Calu3 (cell line): Measurements from ENCODE around the gene SNCAIP. TPM values are rescaled to one million over a fixed set of nuclear protein-coding genes. Genes with fewer than 3 reads are reported as not detected.
A peak's percentile ranks its signal among the peaks of the same experiment; 100 is the strongest.

Experiments
- BruUV-seq: library from RNA; stranded (reverse); fragments of 400-500 nt; replicated peaks from 2 replicates; lab custom pipeline; 2021; lab: Mats Ljungman, UMichigan
- CTCF ChIA-PET: fragments of 300-600 bp; sonication (Branson Sonifier 250); formaldehyde crosslinking; loops from one replicate; lab custom pipeline; 2022; ENCODE audit warnings: antibody characterized with exemption; lab: Charles Lee
- DNase-seq: peaks from one replicate; pipeline ENCODE4 v3.0.0; 2022
- H3K27ac Mint-ChIP-seq: one replicate; pipeline ENCODE4 v1.8.0; 2022; ENCODE audit warnings: mixed read lengths; ENCODE audit not compliant: unreplicated experiment
- H3K27me3 Mint-ChIP-seq: one replicate; pipeline ENCODE4 v1.8.0; 2022; ENCODE audit warnings: mixed read lengths; ENCODE audit not compliant: unreplicated experiment
- H3K36me3 Mint-ChIP-seq: one replicate; pipeline ENCODE4 v1.8.0; 2022; ENCODE audit warnings: mild to moderate bottlenecking, moderate library complexity, mixed read lengths; ENCODE audit not compliant: insufficient read depth, unreplicated experiment
- H3K4me1 Mint-ChIP-seq: one replicate; pipeline ENCODE4 v1.8.0; 2022; ENCODE audit warnings: mild to moderate bottlenecking, low read depth, mixed read lengths; ENCODE audit not compliant: unreplicated experiment
- H3K4me3 Mint-ChIP-seq: one replicate; pipeline ENCODE4 v1.8.0; 2022; ENCODE audit warnings: mild to moderate bottlenecking, low read depth, moderate library complexity, mixed read lengths; ENCODE audit not compliant: unreplicated experiment
- H3K9me3 Mint-ChIP-seq: one replicate; pipeline ENCODE4 v1.8.0; 2022; ENCODE audit warnings: low read depth, mixed read lengths; ENCODE audit not compliant: unreplicated experiment
- CTCF ChIP-seq: fragments of 200-600 bp; IDR thresholded peaks from one replicate; pipeline ENCODE4 v1.8.0; 2022; ENCODE audit warnings: antibody characterized with exemption; ENCODE audit not compliant: unreplicated experiment
- intact Hi-C: fragments of 100-400 bp; cut with micrococcal nuclease; formaldehyde crosslinking; loops from one replicate; pipeline ENCODE4 v1.10.0; 2022; ENCODE audit not compliant: unreplicated experiment
- total RNA-seq: library from RNA; stranded (reverse); gene quantifications from 2 replicates; pipeline ENCODE4 v1.2.3, GENCODE V29; 2022

The SNCAIP gene
- total RNA-seq, 1 experiment from 2014 or later, result not detected

- CTCF ChIA-PET, result no interaction called here
- intact Hi-C loops, result no loop called here
- BruUV-seq, result no TSS peak
- Mint-ChIP-seq H3K4me3 (no peak overlapping the region), H3K27ac (peak overlapping the region; percentile 2), H3K9me3 (peaks cover 4% of the 10 kb centered on the region), H3K27me3 (no peaks in the 10 kb centered on the region), H3K36me3 (peaks cover 4% of the 10 kb centered on the region), H3K4me1 (peaks cover 17% of the 10 kb centered on the region)
- DNase-seq, result no peak
- no peak for TF ChIP-seq CTCF
Observed at GRCh38 chr5:122400341-122400740, 88.3 kb downstream of the SNCAIP start.

- no peak for TF ChIP-seq CTCF
- no peak for DNase-seq
- no TSS peak for BruUV-seq
- Mint-ChIP-seq H3K4me3 (no peak overlapping the region), H3K9me3 (peaks cover 4% of the 10 kb centered on the region), H3K4me1 (peaks cover 17% of the 10 kb centered on the region), H3K27ac (no peak overlapping the region), H3K27me3 (no peaks in the 10 kb centered on the region), H3K36me3 (peaks cover 4% of the 10 kb centered on the region)
- intact Hi-C loops, result no loop called here
- CTCF ChIA-PET, result no interaction called here
Observed at GRCh38 chr5:122400938-122401337, 88.9 kb downstream of the SNCAIP start.

- Mint-ChIP-seq H3K4me1 (peaks cover 17% of the 10 kb centered on the region), H3K27me3 (no peaks in the 10 kb centered on the region), H3K36me3 (peaks cover 4% of the 10 kb centered on the region), H3K27ac (peak overlapping the region; percentile 15), H3K9me3 (peaks cover 4% of the 10 kb centered on the region), H3K4me3 (no peak overlapping the region)
- no TSS peak for BruUV-seq
- CTCF ChIA-PET, result interaction anchor here (1.1 kb wide), 1 partner anchor 13 kb away, joined by 5 read pairs; no protein-coding TSS in a partner anchor
- intact Hi-C loops, result no loop called here
- DNase-seq, result no peak
- no peak for TF ChIP-seq CTCF
Observed at GRCh38 chr5:122401976-122402725, 90.1 kb downstream of the SNCAIP start.

GRCh38 chr5:122402955-122403685 lies 91.1 kb downstream of the SNCAIP start:
- Mint-ChIP-seq H3K27me3 (no peaks in the 10 kb centered on the region), H3K4me1 (peaks cover 17% of the 10 kb centered on the region), H3K9me3 (peaks cover 4% of the 10 kb centered on the region), H3K27ac (peak overlapping the region; percentile 15), H3K36me3 (peaks cover 4% of the 10 kb centered on the region), H3K4me3 (no peak overlapping the region)
- no peak for DNase-seq
- CTCF ChIA-PET, result interaction anchor here (0.6 to 1.1 kb wide), 2 partner anchors 12 to 240 kb away, joined by 4 to 5 read pairs; no protein-coding TSS in a partner anchor
- no peak for TF ChIP-seq CTCF
- BruUV-seq, result no TSS peak
- intact Hi-C loops, result no loop called here
